GM12878 (cell line): Measurements from ENCODE around the gene PRR7. TPM values are rescaled to one million over a fixed set of nuclear protein-coding genes. Genes with fewer than 3 reads are reported as not detected.
A peak's percentile ranks its signal among the peaks of the same experiment; 100 is the strongest.

Experiments
- BMI1 ChIP-seq: fragments of 450-650 bp; IDR thresholded peaks from 2 replicates; pipeline ENCODE4 v1.6.1; 2016; ENCODE audit warnings: mild to moderate bottlenecking, moderate library complexity, borderline replicate concordance
- DPF2 ChIP-seq: fragments of 450-650 bp; IDR thresholded peaks from 2 replicates; pipeline ENCODE4 v1.6.1; 2017; ENCODE audit warnings: mild to moderate bottlenecking
- GATAD2B ChIP-seq: fragments of 450-650 bp; conservative IDR thresholded peaks from 2 replicates; pipeline ENCODE4 v1.6.1; 2017; ENCODE audit warnings: low read depth, mild to moderate bottlenecking, moderate library complexity
- HDGF ChIP-seq: fragments of 450-650 bp; IDR thresholded peaks from 2 replicates; pipeline ENCODE4 v1.6.1; 2016; ENCODE audit warnings: antibody characterized with exemption
- IKZF1 ChIP-seq: fragments of 450-650 bp; conservative IDR thresholded peaks from 2 replicates; pipeline ENCODE4 v1.6.1; 2017; ENCODE audit warnings: antibody characterized with exemption, mild to moderate bottlenecking
- IRF4 ChIP-seq: IDR thresholded peaks from 2 replicates; pipeline ENCODE4 v1.6.1; 2011; ENCODE audit warnings: low read depth, low read length
- KAT2A ChIP-seq: conservative IDR thresholded peaks from 2 replicates; pipeline ENCODE4 v1.6.1; 2011; ENCODE audit warnings: low read depth, low read length; ENCODE audit not compliant: control insufficient read depth
- MTA3 ChIP-seq: IDR thresholded peaks from 2 replicates; pipeline ENCODE4 v1.6.1; 2012; ENCODE audit warnings: low read length, inconsistent platforms, borderline replicate concordance
- NR2C2 ChIP-seq: IDR thresholded peaks from 2 replicates; pipeline ENCODE4 v1.6.1; 2011; ENCODE audit warnings: borderline replicate concordance, low read depth; ENCODE audit not compliant: control insufficient read depth, insufficient read length
- POLR2AphosphoS2 ChIP-seq: IDR thresholded peaks from 2 replicates; pipeline ENCODE4 v1.6.1; 2011; ENCODE audit warnings: low read depth, mild to moderate bottlenecking, low read length, improper control_type of control experiment, moderate library complexity
- RBBP5 ChIP-seq: fragments of 200-600 bp; sonication (generic); conservative IDR thresholded peaks from 2 replicates; pipeline ENCODE4 v1.6.1; 2016
- SIX5 ChIP-seq: IDR thresholded peaks from 2 replicates; pipeline ENCODE4 v1.6.1; 2011; ENCODE audit warnings: mild to moderate bottlenecking, low read depth, low read length, moderate library complexity; ENCODE audit not compliant: severe bottlenecking
- SMAD1 ChIP-seq: fragments of 450-650 bp; IDR thresholded peaks from 2 replicates; pipeline ENCODE4 v1.6.1; 2018; ENCODE audit warnings: mild to moderate bottlenecking, low read depth; ENCODE audit not compliant: partially characterized antibody
- SMC3 ChIP-seq: IDR thresholded peaks from 2 replicates; pipeline ENCODE4 v1.6.1; 2011; ENCODE audit warnings: low read length, improper control_type of control experiment, borderline replicate concordance
- STAT1 ChIP-seq: fragments of 450-650 bp; conservative IDR thresholded peaks from 2 replicates; pipeline ENCODE4 v1.6.1; 2014; ENCODE audit warnings: antibody characterized with exemption, mild to moderate bottlenecking
- SUPT20H ChIP-seq: IDR thresholded peaks from 2 replicates; pipeline ENCODE4 v1.6.1; 2011; ENCODE audit warnings: low read depth, mild to moderate bottlenecking, low read length, moderate library complexity, borderline replicate concordance; ENCODE audit not compliant: control insufficient read depth
- SUZ12 ChIP-seq: fragments of 200-600 bp; sonication (generic); IDR thresholded peaks from one replicate; pipeline ENCODE4 v1.6.1; 2018; ENCODE audit warnings: antibody characterized with exemption, mild to moderate bottlenecking; ENCODE audit not compliant: unreplicated experiment
- WRNIP1 ChIP-seq: IDR thresholded peaks from 2 replicates; pipeline ENCODE4 v1.6.1; 2011; ENCODE audit warnings: low read depth, low read length, improper control_type of control experiment, borderline replicate concordance
- ZBTB40 ChIP-seq: fragments of 450-650 bp; IDR thresholded peaks from 2 replicates; pipeline ENCODE4 v1.6.1; 2016; ENCODE audit warnings: mild to moderate bottlenecking, moderate library complexity, borderline replicate concordance
- polyA plus RNA-seq, 11 experiments: library from polyadenylated mRNA; depleted of rRNA in 4 of 11; unstranded in 6 of 11; stranded (reverse) in 5 of 11; fragments of >200 nt; fragmentation: Nextera tagmentation in 4 of 11; fragmentation: Illumina TruSeq in 1 of 11; extraction: Ambion mirVana in 4 of 11; extraction: Trizol in 1 of 11; gene quantifications; 1 replicate in 1 of 11; 2 replicates in 10 of 11; pipeline versions ENCODE4 v1.2.1 to v1.2.3, GENCODE V29; 2011 to 2016; ENCODE audit warnings: inconsistent platforms in 2 of 11, missing spikeins in 2 of 11, low read depth in 1 of 11
- total RNA-seq, 4 experiments: library from RNA; depleted of rRNA in 3 of 4; stranded (reverse); fragments of >200 nt in 3 of 4; fragmentation: Illumina TruSeq in 1 of 4; extraction: Trizol in 1 of 4; gene quantifications; 2 replicates each; pipeline versions ENCODE4 v1.2.1 to v1.2.3, GENCODE V29; 2013 to 2021
- TF ChIP-seq, protein P1 (sequence below): fragments of 150-350 bp; IDR thresholded peaks from 2 replicates; pipeline ENCODE4 v1.6.1; 2014; ENCODE audit warnings: mild to moderate bottlenecking, low read depth, low read length
- TF ChIP-seq, protein P2 (sequence below): IDR thresholded peaks from 2 replicates; pipeline ENCODE4 v1.6.1; 2011; ENCODE audit warnings: borderline replicate concordance, low read depth, mild to moderate bottlenecking, moderate library complexity, mixed read lengths, low read length; ENCODE audit not compliant: insufficient read depth; ENCODE audit errors: extremely low read length
- TF ChIP-seq, protein P3 (sequence below): fragments of 450-650 bp; IDR thresholded peaks from 2 replicates; pipeline ENCODE4 v1.6.1; 2017; ENCODE audit warnings: low read depth, mild to moderate bottlenecking, moderate library complexity

The PRR7 gene
- total and polyA plus RNA-seq, 10 of the 15 experiments (the other 5 are each of a cell fraction or from before 2014, with no cell fraction given) = 0.09 to 18.8 (median 4.6) TPM; not detected in 2

- TF ChIP-seq RBBP5 (no peak), SUPT20H (no peak), MTA3 (no peak), NR2C2 (no peak), STAT1 (no peak), HDGF (peak; percentile 63; the same call in 1 of the 2 replicates), SMC3 (peak; percentile 15; the same call in 1 of the 2 replicates), SIX5 (no peak), ZBTB40 (no peak), POLR2AphosphoS2 (no peak; the same call in 1 of the 2 replicates), IRF4 (peak; percentile 37; the same call in 1 of the 2 replicates), DPF2 (peak; percentile 82; the same call in 1 of the 2 replicates), SUZ12 (no peak), WRNIP1 (no peak), SMAD1 (no peak), GATAD2B (peak; percentile 70; the same call in 1 of the 2 replicates), BMI1 (no peak), KAT2A (no peak), IKZF1 (peak; percentile 75)
- TF ChIP-seq, protein P1, sequence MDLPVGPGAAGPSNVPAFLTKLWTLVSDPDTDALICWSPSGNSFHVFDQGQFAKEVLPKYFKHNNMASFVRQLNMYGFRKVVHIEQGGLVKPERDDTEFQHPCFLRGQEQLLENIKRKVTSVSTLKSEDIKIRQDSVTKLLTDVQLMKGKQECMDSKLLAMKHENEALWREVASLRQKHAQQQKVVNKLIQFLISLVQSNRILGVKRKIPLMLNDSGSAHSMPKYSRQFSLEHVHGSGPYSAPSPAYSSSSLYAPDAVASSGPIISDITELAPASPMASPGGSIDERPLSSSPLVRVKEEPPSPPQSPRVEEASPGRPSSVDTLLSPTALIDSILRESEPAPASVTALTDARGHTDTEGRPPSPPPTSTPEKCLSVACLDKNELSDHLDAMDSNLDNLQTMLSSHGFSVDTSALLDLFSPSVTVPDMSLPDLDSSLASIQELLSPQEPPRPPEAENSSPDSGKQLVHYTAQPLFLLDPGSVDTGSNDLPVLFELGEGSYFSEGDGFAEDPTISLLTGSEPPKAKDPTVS = no peak
- TF ChIP-seq, protein P2, sequence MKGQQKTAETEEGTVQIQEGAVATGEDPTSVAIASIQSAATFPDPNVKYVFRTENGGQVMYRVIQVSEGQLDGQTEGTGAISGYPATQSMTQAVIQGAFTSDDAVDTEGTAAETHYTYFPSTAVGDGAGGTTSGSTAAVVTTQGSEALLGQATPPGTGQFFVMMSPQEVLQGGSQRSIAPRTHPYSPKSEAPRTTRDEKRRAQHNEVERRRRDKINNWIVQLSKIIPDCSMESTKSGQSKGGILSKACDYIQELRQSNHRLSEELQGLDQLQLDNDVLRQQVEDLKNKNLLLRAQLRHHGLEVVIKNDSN = no peak
- TF ChIP-seq, protein P3, sequence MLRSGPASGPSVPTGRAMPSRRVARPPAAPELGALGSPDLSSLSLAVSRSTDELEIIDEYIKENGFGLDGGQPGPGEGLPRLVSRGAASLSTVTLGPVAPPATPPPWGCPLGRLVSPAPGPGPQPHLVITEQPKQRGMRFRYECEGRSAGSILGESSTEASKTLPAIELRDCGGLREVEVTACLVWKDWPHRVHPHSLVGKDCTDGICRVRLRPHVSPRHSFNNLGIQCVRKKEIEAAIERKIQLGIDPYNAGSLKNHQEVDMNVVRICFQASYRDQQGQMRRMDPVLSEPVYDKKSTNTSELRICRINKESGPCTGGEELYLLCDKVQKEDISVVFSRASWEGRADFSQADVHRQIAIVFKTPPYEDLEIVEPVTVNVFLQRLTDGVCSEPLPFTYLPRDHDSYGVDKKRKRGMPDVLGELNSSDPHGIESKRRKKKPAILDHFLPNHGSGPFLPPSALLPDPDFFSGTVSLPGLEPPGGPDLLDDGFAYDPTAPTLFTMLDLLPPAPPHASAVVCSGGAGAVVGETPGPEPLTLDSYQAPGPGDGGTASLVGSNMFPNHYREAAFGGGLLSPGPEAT = no peak
Observed at GRCh38 chr5:177446200-177447065, at the start of gene PRR7 (continued).
